Endothelial cell of umbilical vein (primary cell): ENCODE measurements around the gene FLT1. TPM values are rescaled to one million over a fixed set of nuclear protein-coding genes. Genes with fewer than 3 reads are reported as not detected.

Experiments
- BruUV-seq: library from RNA; stranded (reverse); fragments of 400-500 nt; replicated peaks from 2 replicates; lab custom pipeline; 2021; lab: Mats Ljungman, UMichigan
- CTCF ChIA-PET: fragments of 300-600, 350-600 bp; sonication (Branson Sonifier 250); formaldehyde crosslinking; loops from one replicate; lab custom pipeline; 2021; ENCODE audit warnings: antibody characterized with exemption, inconsistent platforms; lab: Charles Lee
- POLR2A ChIA-PET: fragments of 300-600, 350-600 bp; sonication (Branson Sonifier 250); formaldehyde crosslinking; loops from one replicate; lab custom pipeline; 2021; ENCODE audit warnings: antibody characterized with exemption, inconsistent platforms; lab: Charles Lee
- DNase-seq: peaks from one replicate; pipeline ENCODE4 v3.0.0-alpha.2; 2011; ENCODE audit warnings: low read depth, low spot score
- FAIRE-seq: peaks from 2 replicates; lab custom pipeline; 2011; peaks lifted over from hg19 to GRCh38; lab: Jason Lieb, UNC
- H2AFZ ChIP-seq: 2 replicates; pipeline ENCODE4 v1.6.0; 2012; ENCODE audit warnings: low read depth, low read length, control low read depth, inconsistent platforms
- H3K27ac ChIP-seq: 2 replicates; pipeline ENCODE4 v1.5.1; 2011; ENCODE audit warnings: low read depth, mild to moderate bottlenecking, control low read depth, low read length, moderate library complexity; ENCODE audit not compliant: insufficient read depth
- H3K27me3 ChIP-seq, 2 experiments: 2 replicates each; pipeline versions ENCODE4 v1.6.0 to v1.6.1; 2011; ENCODE audit warnings: low read length in 2 of 2, mixed read lengths in 1 of 2; ENCODE audit not compliant: control insufficient read depth in 2 of 2, insufficient read depth in 2 of 2
- H3K36me3 ChIP-seq, 2 experiments: 2 replicates in 1 of 2; 3 replicates in 1 of 2; pipeline ENCODE4 v1.5.1; 2011; ENCODE audit warnings: low read length in 2 of 2, mild to moderate bottlenecking in 1 of 2, moderate library complexity in 1 of 2; ENCODE audit not compliant: control insufficient read depth in 2 of 2, insufficient read depth in 2 of 2; ENCODE audit errors: extremely low read depth in 1 of 2
- H3K4me1 ChIP-seq: 3 replicates; pipeline ENCODE4 v1.5.1; 2011; ENCODE audit warnings: mild to moderate bottlenecking, low read length; ENCODE audit not compliant: control insufficient read depth, insufficient read depth; ENCODE audit errors: extremely low read depth
- H3K4me2 ChIP-seq: 2 replicates; pipeline ENCODE4 v1.6.1; 2011; ENCODE audit warnings: low read length, control low read depth, mixed read lengths; ENCODE audit not compliant: insufficient read depth
- H3K4me3 ChIP-seq, 3 experiments: fragments of 200-600 bp in 1 of 3; sonication (generic), shearing (Covaris generic) in 1 of 3; replicated peaks in 1 of 3; 2 replicates each; pipeline ENCODE4 v1.5.1; 2011 to 2016; ENCODE audit warnings: control low read depth in 3 of 3, low read length in 3 of 3, mild to moderate bottlenecking in 2 of 3, inconsistent platforms in 1 of 3, low read depth in 1 of 3, moderate library complexity in 1 of 3; ENCODE audit not compliant: insufficient read depth in 1 of 3
- H3K79me2 ChIP-seq: 2 replicates; pipeline ENCODE4 v1.6.0; 2012; ENCODE audit warnings: low read length, inconsistent platforms; ENCODE audit not compliant: control insufficient read depth, insufficient read depth
- H3K9ac ChIP-seq: replicated peaks from 2 replicates; pipeline ENCODE3; 2011; ENCODE audit warnings: low read length, control low read depth; ENCODE audit not compliant: insufficient read depth; ENCODE audit errors: extremely low read depth
- H3K9me1 ChIP-seq: replicated peaks from 3 replicates; pipeline ENCODE4 v1.6.0; 2011; ENCODE audit warnings: mild to moderate bottlenecking, low read length; ENCODE audit not compliant: control insufficient read depth, insufficient read depth; ENCODE audit errors: extremely low read depth
- H3K9me3 ChIP-seq: replicated peaks from 2 replicates; pipeline ENCODE4 v1.5.1; 2012; ENCODE audit warnings: low read length, inconsistent platforms; ENCODE audit not compliant: control insufficient read depth, insufficient read depth
- H4K20me1 ChIP-seq: replicated peaks from 2 replicates; pipeline ENCODE3; 2011; ENCODE audit warnings: mild to moderate bottlenecking, low read length; ENCODE audit not compliant: control insufficient read depth, insufficient read depth; ENCODE audit errors: extremely low read depth
- CTCF ChIP-seq, 2 donors: IDR thresholded peaks; 1 replicate in 1 of 2; 2 replicates in 1 of 2; pipeline ENCODE4 v1.5.1; 2011; ENCODE audit warnings: low read length in 2 of 2, mild to moderate bottlenecking in 2 of 2, moderate library complexity in 2 of 2, control low read depth in 1 of 2, inconsistent platforms in 1 of 2, low read depth in 1 of 2; ENCODE audit not compliant: insufficient read depth in 1 of 2; ENCODE audit errors: extremely low read depth in 1 of 2
- EZH2 ChIP-seq: IDR thresholded peaks from 2 replicates; pipeline ENCODE4 v1.6.1; 2012; ENCODE audit warnings: borderline replicate concordance, low read depth, mild to moderate bottlenecking, moderate library complexity, low read length, inconsistent platforms; ENCODE audit not compliant: severe bottlenecking
- GATA2 ChIP-seq: IDR thresholded peaks from 2 replicates; pipeline ENCODE4 v1.7.0; 2011; ENCODE audit warnings: low read depth, mild to moderate bottlenecking, moderate library complexity, mixed read lengths, low read length; ENCODE audit not compliant: insufficient read length, insufficient read depth
- JUN ChIP-seq: IDR thresholded peaks from 2 replicates; pipeline ENCODE4 v1.6.1; 2011; ENCODE audit warnings: borderline replicate concordance, low read depth; ENCODE audit not compliant: insufficient read length, insufficient read depth
- MAX ChIP-seq: IDR thresholded peaks from 2 replicates; pipeline ENCODE4 v1.6.1; 2011; ENCODE audit not compliant: insufficient read depth, insufficient read length
- MYC ChIP-seq: IDR thresholded peaks from one replicate; pipeline ENCODE4 v1.6.1; 2011; ENCODE audit warnings: mild to moderate bottlenecking, low read depth, low read length
- POLR2A ChIP-seq: IDR thresholded peaks from 2 replicates; pipeline ENCODE4 v1.6.1; 2012; ENCODE audit warnings: low read depth, mild to moderate bottlenecking, control low read depth, low read length
- POLR2AphosphoS5 ChIP-seq: IDR thresholded peaks from 2 replicates; pipeline ENCODE4 v1.6.1; 2012; ENCODE audit warnings: low read depth, mild to moderate bottlenecking, control low read depth, low read length, moderate library complexity; ENCODE audit not compliant: insufficient read depth
- dilution Hi-C: fragments of 300-500 bp; cut with MboI; formaldehyde crosslinking; loops from one replicate; pipeline ENCODE4 v1.15.0; 2019; ENCODE audit warnings: low sequenced_read_pairs; ENCODE audit not compliant: extremely low pct_ligation_motif_present
- intact Hi-C: fragments of 100-400 bp; cut with micrococcal nuclease; formaldehyde crosslinking; loops from one replicate; pipeline ENCODE4 v1.10.0; 2022
- polyA plus RNA-seq, 4 experiments: library from polyadenylated mRNA; depleted of rRNA in 3 of 4; stranded (reverse) in 3 of 4; unstranded in 1 of 4; fragments of >200 nt; gene quantifications; 2 replicates each; pipeline versions ENCODE4 v1.2.1 to v1.2.3, GENCODE V29; 2011 to 2012; ENCODE audit warnings: missing spikeins in 1 of 4
- total RNA-seq: library from RNA; stranded (reverse); gene quantifications from 2 replicates; pipeline ENCODE4 v1.2.3, GENCODE V29; 2021

Gene FLT1
- total and polyA plus RNA-seq, 2 donors (not counting 3 experiments of a cell fraction or from before 2014, with no cell fraction given), result 16.0 to 104 TPM

GRCh38 chr13:28358708-28359107 lies 136.2 kb downstream of the FLT1 start:
- dilution Hi-C loops (no loop called here), intact Hi-C loops (no loop called here)
- Histone ChIP-seq H3K4me1 (peaks cover 54% of the 10 kb centered on the region), H3K9me3 (no peaks in the 10 kb centered on the region), H4K20me1 (no peaks in the 10 kb centered on the region), H3K27me3 (no peaks in the 10 kb centered on the region), H3K36me3 (no peaks in the 10 kb centered on the region), H3K9ac (no peak overlapping the region), H2AFZ (no peak overlapping the region), H3K4me3 (no peak overlapping the region), H3K9me1 (no peaks in the 10 kb centered on the region), H3K4me2 (peak overlapping the region; percentile 4), H3K27ac (peak overlapping the region; percentile 97), H3K79me2 (no peaks in the 10 kb centered on the region)
- no peak for DNase-seq
- TF ChIP-seq POLR2AphosphoS5 (no peak), MYC (no peak), POLR2A (no peak), EZH2 (no peak), MAX (no peak), GATA2 (no peak), CTCF (IDR thresholded peaks at IDR 0.05; ENCODE audit: extremely low read depth in 1 of 2, insufficient read depth in 1 of 2, low read depth in 1 of 2, low read length in 2 of 2) (no peak), JUN (no peak)
- no TSS peak for BruUV-seq
- CTCF ChIA-PET, result interaction anchor here (1.1 to 1.4 kb wide), 3 partner anchors 17 to 29 kb away, joined by 3 read pairs; no protein-coding TSS in a partner anchor
- POLR2A ChIA-PET, result no interaction called here
- no peak for FAIRE-seq
